GM12873 (cell line): Measurements from ENCODE around the gene SOS2.

Experiments used
- CTCF ChIP-seq: IDR thresholded peaks from 2 replicates; pipeline ENCODE4 v1.5.1; 2012; ENCODE audit warnings: low read depth, mild to moderate bottlenecking, moderate library complexity, low read length, control low read depth; ENCODE audit not compliant: insufficient read depth; ENCODE audit errors: missing control alignments

SOS2 gene

GRCh38 chr14:50212726-50213125 is 18.7 kb downstream of the SOS2 start:
- no peak for TF ChIP-seq CTCF

GRCh38 chr14:50210074-50210473 is 21.3 kb downstream of the SOS2 start:
- TF ChIP-seq CTCF = no peak

- TF ChIP-seq CTCF = no peak
These were observed 32.9 kb downstream of the SOS2 start for GRCh38 chr14:50198499-50198898.

- no peak for TF ChIP-seq CTCF
These were observed 39.9 kb downstream of the SOS2 start for GRCh38 chr14:50191499-50191898.

GRCh38 chr14:50186107-50186506 is 45.3 kb downstream of the SOS2 start:
- no peak for TF ChIP-seq CTCF

GRCh38 chr14:50173891-50174290 is 57.5 kb downstream of the SOS2 start:
- TF ChIP-seq CTCF = no peak

GRCh38 chr14:50171895-50172294 is 59.5 kb downstream of the SOS2 start:
- TF ChIP-seq CTCF = no peak

- TF ChIP-seq CTCF = no peak
These were observed 75.3 kb downstream of the SOS2 start for GRCh38 chr14:50156111-50156510.
